ENCODE results near the gene KRTAP5-8.
"Not testable (repeated sequence)": the region's sequence is repeated elsewhere in the genome, so short reads cannot be mapped to it uniquely, and the experiment has no call there.

KRTAP5-8 gene

GRCh38 chr11:71537977-71538665, at the start of gene KRTAP5-8:
Gene KRTAP5-8 (plus strand): TSS chr11:71538025. CDS start chr11:71538056, 31 bp downstream.
- not testable (repeated sequence) for H3K4me3 ChIP-seq (ENCODE audit: low read depth, low read length)

- no peak for TF ChIP-seq CTCF (IDR thresholded peaks at IDR 0.05; ENCODE audit: borderline replicate concordance, insufficient read depth, low read depth, low read length)
- H3K4me3 ChIP-seq (ENCODE audit: low read depth, low read length), result no peak overlapping the region
Measured at GRCh38 chr11:71488681-71489270, 49.0 kb upstream of the KRTAP5-8 start.

GRCh38 chr11:71489311-71490043, 48.3 kb upstream of the KRTAP5-8 start:
- H3K4me3 ChIP-seq (ENCODE audit: low read depth, low read length), result no peak overlapping the region
- TF ChIP-seq CTCF (IDR thresholded peaks at IDR 0.05; ENCODE audit: borderline replicate concordance, insufficient read depth, low read depth, low read length), result no peak

- no peak for TF ChIP-seq CTCF (IDR thresholded peaks at IDR 0.05; ENCODE audit: borderline replicate concordance, insufficient read depth, low read depth, low read length)
Measured at GRCh38 chr11:71490044-71490730, 47.6 kb upstream of the KRTAP5-8 start.

GRCh38 chr11:71490731-71491390, 47.0 kb upstream of the KRTAP5-8 start:
- no peak overlapping the region for H3K4me3 ChIP-seq (ENCODE audit: low read depth, low read length)
- TF ChIP-seq CTCF (IDR thresholded peaks at IDR 0.05; ENCODE audit: borderline replicate concordance, insufficient read depth, low read depth, low read length), result no peak

More at GRCh38 chr11:71490044-71490730, 47.6 kb upstream of the KRTAP5-8 start:
- H3K4me3 ChIP-seq (ENCODE audit: low read depth, low read length), result no peak overlapping the region

- no peak for TF ChIP-seq CTCF (IDR thresholded peaks at IDR 0.05; ENCODE audit: borderline replicate concordance, insufficient read depth, low read depth, low read length)
- H3K4me3 ChIP-seq (ENCODE audit: low read depth, low read length), result no peak overlapping the region
Measured at GRCh38 chr11:71491531-71491930, 46.3 kb upstream of the KRTAP5-8 start.

GRCh38 chr11:71491940-71492339, 45.9 kb upstream of the KRTAP5-8 start:
- H3K4me3 ChIP-seq (ENCODE audit: low read depth, low read length), result no peak overlapping the region

More at GRCh38 chr11:71491940-71492339, 45.9 kb upstream of the KRTAP5-8 start:
- no peak for TF ChIP-seq CTCF (IDR thresholded peaks at IDR 0.05; ENCODE audit: borderline replicate concordance, insufficient read depth, low read depth, low read length)
